CD4-positive, CD25-positive, alpha-beta regulatory T cell (primary cell): ENCODE results near the gene MAPKBP1. TPM values are rescaled to one million over a fixed set of nuclear protein-coding genes. Genes with fewer than 3 reads are reported as not detected.

ENCODE experiments used
- ATAC-seq, 2 donors: fragments of 150-1000 bp; cut with Tn5 transposase; one replicate each; pipeline ENCODE4 v1.10.0; 2021; ENCODE audit warnings: low read depth in 2 of 2, moderate number of reproducible peaks in 2 of 2, moderate library complexity in 1 of 2
- DNase-seq, 3 donors: peaks; one replicate each; pipeline versions ENCODE4 v3.0.0 to v3.0.0-alpha.2; 2012 to 2022; ENCODE audit warnings: mixed read lengths in 1 of 3
- H3K27ac ChIP-seq: one replicate; pipeline ENCODE4 v1.7.0; 2013; ENCODE audit warnings: mild to moderate bottlenecking, low read length; ENCODE audit not compliant: insufficient read depth, poor library complexity, severe bottlenecking
- H3K27me3 ChIP-seq: one replicate; pipeline ENCODE4 v1.7.0; 2013; ENCODE audit warnings: low read length; ENCODE audit not compliant: control insufficient read depth, insufficient read depth
- H3K36me3 ChIP-seq: one replicate; pipeline ENCODE4 v1.7.0; 2013; ENCODE audit warnings: mild to moderate bottlenecking, low read length, moderate library complexity; ENCODE audit not compliant: control insufficient read depth, insufficient read depth
- H3K4me1 ChIP-seq: 2 replicates; pipeline ENCODE4 v1.7.0; 2013; ENCODE audit warnings: mild to moderate bottlenecking, low read length; ENCODE audit not compliant: insufficient read depth, control insufficient read depth, poor library complexity, severe bottlenecking
- H3K4me3 ChIP-seq: one replicate; pipeline ENCODE4 v1.7.0; 2013; ENCODE audit warnings: low read depth, mild to moderate bottlenecking, low read length, moderate library complexity
- H3K9me3 ChIP-seq, 2 experiments: 1 replicate in 1 of 2; 2 replicates in 1 of 2; pipeline ENCODE4 v1.7.0; 2013; ENCODE audit warnings: low read length in 2 of 2, mild to moderate bottlenecking in 1 of 2, moderate library complexity in 1 of 2; ENCODE audit not compliant: control insufficient read depth in 2 of 2
- H3K27ac Mint-ChIP-seq, 3 donors: one replicate each; pipeline ENCODE4 v1.8.0; 2020 to 2022; ENCODE audit warnings: mild to moderate bottlenecking in 3 of 3, mixed read lengths in 3 of 3, moderate library complexity in 2 of 3
- H3K27me3 Mint-ChIP-seq: one replicate; pipeline ENCODE4 v1.8.0; 2022; ENCODE audit warnings: mild to moderate bottlenecking, mixed read lengths
- H3K36me3 Mint-ChIP-seq: one replicate; pipeline ENCODE4 v1.8.0; 2020; ENCODE audit warnings: mixed read lengths
- H3K4me1 Mint-ChIP-seq, 4 donors: one replicate each; pipeline ENCODE4 v1.8.0; 2020 to 2022; ENCODE audit warnings: mixed read lengths in 4 of 4, mild to moderate bottlenecking in 1 of 4
- H3K4me3 Mint-ChIP-seq, 4 donors: one replicate each; pipeline ENCODE4 v1.8.0; 2020 to 2022; ENCODE audit warnings: mild to moderate bottlenecking in 4 of 4, mixed read lengths in 4 of 4, moderate library complexity in 3 of 4
- H3K9me3 Mint-ChIP-seq, 7 donors: one replicate each; pipeline ENCODE4 v1.8.0; 2020 to 2022; ENCODE audit warnings: mixed read lengths in 7 of 7, mild to moderate bottlenecking in 3 of 7, moderate library complexity in 2 of 7
- polyA plus RNA-seq, 4 donors: library from polyadenylated mRNA; unstranded; fragments of 300-500 nt; fragmentation: Illumina TruSeq; gene quantifications; one replicate each; pipeline ENCODE4 v1.2.3, GENCODE V29; 2021
- total RNA-seq: library from RNA; stranded (reverse); gene quantifications from one replicate; pipeline ENCODE4 v1.2.3, GENCODE V29; 2022

MAPKBP1 gene
- total and polyA plus RNA-seq, 5 donors from 2014 or later, result 1.9 to 40.4 (median 2.7) TPM

- no peaks in the 10 kb centered on the region for H3K27me3 ChIP-seq
- no peak overlapping the region for H3K4me3 Mint-ChIP-seq
- peaks cover 9% of the 10 kb centered on the region for H3K36me3 Mint-ChIP-seq
- no peaks in the 10 kb centered on the region for H3K27me3 Mint-ChIP-seq
- H3K27ac ChIP-seq, result no peak overlapping the region
- peaks cover 18% of the 10 kb centered on the region for H3K36me3 ChIP-seq
- peak overlapping the region in 1 of 3 donors; percentile 51 for H3K27ac Mint-ChIP-seq
- H3K4me1 ChIP-seq, result no peaks in the 10 kb centered on the region
- H3K4me1 Mint-ChIP-seq, result peaks cover 0 to 9% (median under 1%) of the 10 kb centered on the region in 4 donors
- no peak overlapping the region for H3K4me3 ChIP-seq
- H3K9me3 ChIP-seq, result no peaks in the 10 kb centered on the region
- ATAC-seq, result no peak
- DNase-seq, result no peak
- no peaks in the 10 kb centered on the region for H3K9me3 Mint-ChIP-seq
These were observed 65.7 kb downstream of the MAPKBP1 start for GRCh38 chr15:41839781-41840491.

- no peak for ATAC-seq
- H3K27ac ChIP-seq, result no peak overlapping the region
- no peaks in the 10 kb centered on the region for H3K27me3 ChIP-seq
- Mint-ChIP-seq H3K4me1 (peaks cover 0 to 5% (median 0%) of the 10 kb centered on the region in 4 donors), H3K27ac (no peak overlapping the region), H3K36me3 (peaks cover 5% of the 10 kb centered on the region), H3K4me3 (no peak overlapping the region), H3K27me3 (no peaks in the 10 kb centered on the region), H3K9me3 (no peaks in the 10 kb centered on the region)
- DNase-seq, result no peak
- H3K36me3 ChIP-seq, result peaks cover 20% of the 10 kb centered on the region
- H3K9me3 ChIP-seq, result no peaks in the 10 kb centered on the region
- no peaks in the 10 kb centered on the region for H3K4me1 ChIP-seq
- no peak overlapping the region for H3K4me3 ChIP-seq
These were observed 66.4 kb downstream of the MAPKBP1 start for GRCh38 chr15:41840673-41841072.

- Histone ChIP-seq H3K27me3 (no peaks in the 10 kb centered on the region), H3K27ac (no peak overlapping the region), H3K4me1 (no peaks in the 10 kb centered on the region), H3K9me3 (no peaks in the 10 kb centered on the region), H3K4me3 (no peak overlapping the region), H3K36me3 (peaks cover 24% of the 10 kb centered on the region)
- DNase-seq (no peak), ATAC-seq (no peak)
- H3K36me3 Mint-ChIP-seq, result peaks cover 5% of the 10 kb centered on the region
- no peaks in the 10 kb centered on the region for H3K27me3 Mint-ChIP-seq
- H3K27ac Mint-ChIP-seq, result no peak overlapping the region
- peaks cover 0 to 5% (median 0%) of the 10 kb centered on the region in 4 donors for H3K4me1 Mint-ChIP-seq
- H3K9me3 Mint-ChIP-seq, result no peaks in the 10 kb centered on the region
- no peak overlapping the region for H3K4me3 Mint-ChIP-seq
These were observed 66.8 kb downstream of the MAPKBP1 start for GRCh38 chr15:41841131-41841530.

GRCh38 chr15:41842229-41842628, 67.9 kb downstream of the MAPKBP1 start:
- Histone ChIP-seq H3K4me3 (no peak overlapping the region), H3K9me3 (no peaks in the 10 kb centered on the region), H3K27ac (no peak overlapping the region), H3K27me3 (no peaks in the 10 kb centered on the region), H3K36me3 (peaks cover 34% of the 10 kb centered on the region), H3K4me1 (no peaks in the 10 kb centered on the region)
- peaks cover 2% of the 10 kb centered on the region for H3K36me3 Mint-ChIP-seq
- no peaks in the 10 kb centered on the region for H3K9me3 Mint-ChIP-seq
- no peak overlapping the region for H3K27ac Mint-ChIP-seq
- no peaks in the 10 kb centered on the region for H3K27me3 Mint-ChIP-seq
- ATAC-seq, result no peak
- DNase-seq, result no peak
- H3K4me3 Mint-ChIP-seq, result no peak overlapping the region
- H3K4me1 Mint-ChIP-seq, result peaks cover 0 to 2% (median 0%) of the 10 kb centered on the region in 4 donors

GRCh38 chr15:41843571-41843970, 69.3 kb downstream of the MAPKBP1 start:
- Histone ChIP-seq H3K27ac (no peak overlapping the region), H3K4me1 (no peaks in the 10 kb centered on the region), H3K9me3 (no peaks in the 10 kb centered on the region), H3K27me3 (no peaks in the 10 kb centered on the region), H3K36me3 (peaks cover 39% of the 10 kb centered on the region), H3K4me3 (no peak overlapping the region)
- Mint-ChIP-seq H3K4me1 (peaks cover 0 to 3% (median under 1%) of the 10 kb centered on the region in 4 donors), H3K4me3 (peak overlapping the region in 1 of 4 donors; percentile 27), H3K27me3 (no peaks in the 10 kb centered on the region), H3K27ac (no peak overlapping the region), H3K9me3 (no peaks in the 10 kb centered on the region), H3K36me3 (peaks cover 5% of the 10 kb centered on the region)
- DNase-seq (no peak), ATAC-seq (no peak)

- Mint-ChIP-seq H3K4me1 (peaks cover 0 to 3% (median under 1%) of the 10 kb centered on the region in 4 donors), H3K9me3 (no peaks in the 10 kb centered on the region), H3K27ac (no peak overlapping the region), H3K36me3 (peaks cover 7% of the 10 kb centered on the region), H3K27me3 (no peaks in the 10 kb centered on the region), H3K4me3 (no peak overlapping the region)
- Histone ChIP-seq H3K9me3 (no peaks in the 10 kb centered on the region), H3K4me1 (no peaks in the 10 kb centered on the region), H3K27ac (no peak overlapping the region), H3K36me3 (peaks cover 39% of the 10 kb centered on the region), H3K27me3 (no peaks in the 10 kb centered on the region), H3K4me3 (no peak overlapping the region)
- DNase-seq (no peak), ATAC-seq (no peak)
These were observed 70.5 kb downstream of the MAPKBP1 start for GRCh38 chr15:41844814-41845213.

- ATAC-seq (no peak), DNase-seq (no peak)
- Histone ChIP-seq H3K4me3 (no peak overlapping the region), H3K27ac (no peak overlapping the region), H3K27me3 (no peaks in the 10 kb centered on the region), H3K9me3 (no peaks in the 10 kb centered on the region), H3K4me1 (no peaks in the 10 kb centered on the region), H3K36me3 (peaks cover 37% of the 10 kb centered on the region)
- no peak overlapping the region for H3K4me3 Mint-ChIP-seq
- H3K27me3 Mint-ChIP-seq, result no peaks in the 10 kb centered on the region
- H3K4me1 Mint-ChIP-seq, result peaks cover 0 to 4% (median 2%) of the 10 kb centered on the region in 4 donors
- H3K36me3 Mint-ChIP-seq, result peaks cover 7% of the 10 kb centered on the region
- no peaks in the 10 kb centered on the region for H3K9me3 Mint-ChIP-seq
- peak overlapping the region in 1 of 3 donors; percentile 86 for H3K27ac Mint-ChIP-seq
These were observed 72.9 kb downstream of the MAPKBP1 start for GRCh38 chr15:41847206-41847605.

- no peaks in the 10 kb centered on the region for H3K4me1 ChIP-seq
- no peaks in the 10 kb centered on the region for H3K27me3 ChIP-seq
- Mint-ChIP-seq H3K36me3 (peaks cover 7% of the 10 kb centered on the region), H3K27me3 (no peaks in the 10 kb centered on the region), H3K4me1 (peaks cover 0 to 4% (median 2%) of the 10 kb centered on the region in 4 donors), H3K9me3 (no peaks in the 10 kb centered on the region), H3K27ac (peak overlapping the region in 1 of 3 donors; percentile 31), H3K4me3 (no peak overlapping the region)
- DNase-seq, result no peak
- H3K4me3 ChIP-seq, result no peak overlapping the region
- no peaks in the 10 kb centered on the region for H3K9me3 ChIP-seq
- ATAC-seq, result no peak
- H3K36me3 ChIP-seq, result peaks cover 37% of the 10 kb centered on the region
- H3K27ac ChIP-seq, result no peak overlapping the region
These were observed 73.7 kb downstream of the MAPKBP1 start for GRCh38 chr15:41847981-41848380.
